RKO (cell line): Measurements from ENCODE around the gene KCNMA1.

Experiments
- DNase-seq: peaks from one replicate; pipeline ENCODE4 v3.0.0-alpha.2; 2016; ENCODE audit warnings: low spot score

KCNMA1 gene

DNA sequence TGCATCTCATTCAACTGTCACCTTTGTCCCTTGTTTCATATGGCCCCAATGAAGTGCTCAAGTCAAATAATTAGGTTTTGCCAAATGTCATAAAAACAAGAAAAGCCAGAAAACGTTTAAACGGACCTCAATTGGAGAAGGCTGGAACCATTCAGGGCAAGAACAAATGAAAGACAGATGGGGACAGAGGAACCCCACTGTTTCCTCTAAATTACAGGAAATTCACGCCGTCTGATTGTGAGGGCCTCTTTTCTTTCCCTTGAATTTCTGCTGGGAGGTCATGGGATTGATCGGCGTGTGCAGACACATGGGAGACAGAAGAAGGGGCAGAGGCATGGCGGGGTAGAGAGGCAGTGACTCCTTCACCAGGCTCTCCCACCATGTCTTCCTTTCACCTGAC is 656.4 kb downstream of the KCNMA1 start:
- DNase-seq, result no peak

DNA sequence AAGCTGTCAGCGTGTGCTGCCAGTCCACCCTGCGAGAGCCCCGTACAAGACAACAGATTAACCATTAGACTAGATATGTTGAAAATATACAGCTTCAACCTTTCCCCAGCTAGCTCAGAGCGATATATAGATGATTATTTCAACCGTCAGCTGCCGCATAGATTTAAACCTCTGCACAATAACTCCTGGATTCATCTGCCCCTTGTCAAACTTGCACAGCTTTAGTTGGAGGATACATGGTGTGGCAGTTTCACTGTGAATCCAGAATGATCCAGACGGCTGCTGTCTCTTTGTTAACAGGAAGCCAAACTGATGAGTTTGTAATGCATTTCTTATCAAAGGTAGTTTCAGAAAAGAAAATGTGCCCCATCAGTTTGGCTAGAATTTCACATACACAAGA is 659.7 kb downstream of the KCNMA1 start:
- DNase-seq, result no peak

DNA sequence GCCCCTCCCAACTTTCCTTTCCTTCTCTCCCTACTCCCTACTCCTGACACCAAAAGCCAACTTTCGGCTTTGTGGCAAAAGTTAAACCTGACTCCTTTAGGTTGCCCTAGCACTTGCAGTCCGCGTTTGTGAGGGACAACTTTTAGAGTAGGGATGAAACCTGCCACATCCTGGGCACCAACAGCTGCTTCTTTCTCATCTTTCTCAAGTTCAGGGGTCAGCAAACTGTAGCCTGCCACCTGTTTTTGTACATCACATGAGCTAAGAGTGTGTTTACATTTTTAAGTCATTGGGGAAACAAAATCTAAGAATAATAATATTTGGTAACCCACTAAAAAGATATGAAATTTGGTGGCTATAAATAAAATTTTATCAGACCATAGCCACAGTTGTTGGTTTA is 660.6 kb downstream of the KCNMA1 start:
- no peak for DNase-seq

DNA sequence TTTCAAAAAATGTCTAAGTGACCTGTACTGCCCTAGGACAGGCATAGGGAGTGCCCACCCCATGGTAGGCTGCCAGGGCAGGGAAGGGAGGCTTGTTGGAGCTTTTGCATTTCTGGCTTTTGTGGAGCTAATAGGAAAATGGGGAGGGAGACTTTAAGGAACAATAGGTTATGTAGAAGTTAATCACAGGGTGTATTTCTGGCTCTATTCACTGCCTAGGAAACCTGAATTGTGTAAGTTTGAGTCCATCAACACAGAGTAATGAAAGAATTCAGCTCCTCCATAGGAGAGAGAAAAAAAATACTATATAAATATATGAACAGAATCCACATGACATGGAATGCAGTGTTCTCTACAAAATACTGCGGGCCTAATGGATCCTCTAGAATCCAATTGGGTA is 661.5 kb downstream of the KCNMA1 start:
- no peak for DNase-seq

DNA sequence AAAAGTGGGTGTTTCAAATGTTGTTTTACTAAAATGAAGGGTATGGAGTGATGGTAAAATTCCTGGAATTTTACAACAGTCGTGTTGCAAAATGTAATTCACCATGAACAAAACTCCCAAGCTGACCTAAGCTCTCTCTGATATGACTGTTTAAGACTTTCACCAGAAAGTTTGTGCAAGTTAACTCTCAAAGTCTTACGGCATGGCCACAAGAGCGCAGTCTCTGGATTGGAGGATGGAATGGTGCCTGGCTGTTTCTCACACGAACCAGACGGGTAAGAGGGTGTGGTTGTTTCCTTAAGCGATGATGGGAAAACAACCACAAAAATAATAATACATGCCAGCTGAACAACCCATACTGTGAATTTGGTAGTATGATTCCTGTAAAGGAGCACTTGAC is 662.5 kb downstream of the KCNMA1 start:
- DNase-seq, result no peak

DNA sequence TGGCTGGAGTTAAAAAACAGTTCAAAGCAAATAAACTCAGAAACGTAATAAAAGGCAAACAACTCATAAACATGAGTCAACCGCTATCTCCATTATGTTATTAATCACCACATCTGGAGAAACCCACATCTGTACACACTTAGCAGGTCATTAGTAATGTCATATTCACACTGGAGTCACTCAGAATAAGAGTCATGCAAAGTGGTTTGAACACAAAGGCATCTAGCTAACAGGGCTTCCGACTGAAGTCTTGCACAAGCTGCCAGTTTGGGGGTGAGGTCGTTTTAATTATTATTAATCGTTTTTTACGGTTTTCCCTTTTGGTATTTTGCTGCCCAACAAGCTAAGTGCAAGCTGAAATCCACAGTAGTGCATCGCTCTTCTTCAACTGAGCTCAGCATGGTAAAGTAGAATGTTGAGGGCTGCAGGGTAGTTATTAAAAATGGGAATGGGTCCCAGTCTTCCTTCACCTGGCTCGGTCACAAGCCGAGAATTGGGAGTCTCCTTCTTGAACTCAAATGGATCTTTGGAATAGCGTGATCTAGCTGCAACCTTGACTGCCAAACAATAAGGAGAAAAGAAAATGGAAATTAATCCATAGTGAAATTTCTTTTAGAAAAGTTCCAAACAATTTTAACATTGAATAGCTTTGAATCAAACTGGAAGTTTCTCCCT is 663.5 kb downstream of the KCNMA1 start:
- DNase-seq, result peak; percentile 69

DNA sequence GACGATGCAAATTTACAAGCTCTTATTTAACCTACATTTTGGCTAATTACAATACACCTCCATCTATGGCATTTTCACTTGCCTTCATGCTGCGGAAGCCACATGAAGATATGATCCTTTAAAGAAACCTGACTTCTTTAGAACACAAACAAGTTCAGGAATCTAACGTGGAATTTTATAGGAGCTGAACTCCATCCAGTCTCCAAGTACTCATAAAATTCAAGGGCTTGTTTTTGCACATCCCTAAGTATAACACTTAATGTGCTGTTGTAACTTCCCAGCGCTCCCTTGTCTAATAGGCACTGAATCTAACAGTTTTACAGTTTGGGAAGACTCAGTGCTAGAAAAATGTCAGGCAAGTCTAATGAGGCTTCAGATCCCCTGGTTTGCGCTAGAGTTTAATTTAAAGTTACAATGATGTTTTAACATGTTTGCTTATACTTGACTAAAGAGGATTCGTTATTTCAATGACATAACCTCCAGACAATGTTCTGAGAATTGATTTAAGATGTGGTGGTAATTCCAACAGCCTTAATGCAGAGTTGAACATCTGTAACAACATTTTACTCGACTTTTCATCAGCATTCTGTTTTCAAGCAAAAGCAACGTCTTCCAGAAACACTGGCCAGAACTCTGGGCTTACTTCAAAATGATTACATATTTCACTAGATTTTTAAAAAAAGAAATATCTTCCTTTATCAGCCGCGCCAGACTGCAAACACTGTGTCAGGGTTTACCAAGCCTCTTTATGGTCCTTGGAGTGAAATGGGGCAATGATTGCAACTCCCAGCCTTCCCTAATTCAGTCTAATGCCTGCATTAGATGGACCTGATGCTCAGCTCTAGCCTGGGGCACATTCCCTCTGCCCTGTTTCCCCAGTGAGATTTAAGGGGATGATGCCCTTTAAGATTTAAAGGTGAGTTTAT is 664.3 kb downstream of the KCNMA1 start:
- DNase-seq, result no peak

DNA sequence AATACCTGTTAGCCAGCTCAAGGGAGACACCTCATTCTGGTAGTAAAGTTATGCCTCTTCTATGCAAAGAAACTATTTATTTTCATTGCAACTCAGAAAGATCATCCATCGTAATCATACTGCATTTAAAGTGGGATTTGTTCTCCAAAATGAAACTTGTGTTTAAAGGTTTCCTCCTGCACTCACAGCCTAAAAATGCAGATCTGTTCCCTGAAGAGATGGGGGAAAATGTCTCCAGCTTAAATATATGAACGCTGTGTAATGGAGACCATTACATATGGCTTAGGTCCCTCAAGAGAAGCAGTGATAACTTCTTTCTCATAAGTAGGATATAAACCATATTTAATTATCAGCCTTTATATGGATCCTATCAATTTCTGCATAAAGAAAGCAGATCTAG is 665.1 kb downstream of the KCNMA1 start:
- no peak for DNase-seq

DNA sequence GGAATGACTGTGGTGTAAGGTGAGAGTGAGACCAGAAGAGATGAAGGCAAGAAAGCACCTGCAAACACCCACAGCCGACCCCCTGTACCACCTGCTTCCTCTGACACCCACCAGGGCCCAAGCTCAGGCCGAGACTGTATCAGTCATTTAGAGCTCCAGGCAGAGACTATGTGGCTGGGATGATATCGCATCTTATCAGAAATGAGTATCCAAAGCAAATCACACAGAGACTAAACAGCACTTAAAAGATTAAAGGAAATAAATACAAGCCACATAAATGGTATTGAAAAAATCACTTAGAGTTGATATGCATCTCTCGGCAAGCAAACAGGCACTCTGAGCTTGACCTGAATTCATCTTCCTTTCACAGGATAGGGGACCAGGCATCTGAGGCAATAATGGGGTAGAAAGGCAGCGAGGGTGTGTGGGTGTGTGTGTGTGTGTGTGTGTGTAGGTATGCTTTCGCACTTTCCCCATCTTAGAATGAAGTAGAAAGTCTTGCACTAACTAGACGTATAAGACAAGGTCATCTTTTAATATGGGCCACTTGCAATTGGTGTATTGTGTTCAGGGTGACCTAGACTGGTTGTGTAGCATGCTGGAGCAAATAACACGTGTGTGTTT is 665.9 kb downstream of the KCNMA1 start:
- no peak for DNase-seq

DNA sequence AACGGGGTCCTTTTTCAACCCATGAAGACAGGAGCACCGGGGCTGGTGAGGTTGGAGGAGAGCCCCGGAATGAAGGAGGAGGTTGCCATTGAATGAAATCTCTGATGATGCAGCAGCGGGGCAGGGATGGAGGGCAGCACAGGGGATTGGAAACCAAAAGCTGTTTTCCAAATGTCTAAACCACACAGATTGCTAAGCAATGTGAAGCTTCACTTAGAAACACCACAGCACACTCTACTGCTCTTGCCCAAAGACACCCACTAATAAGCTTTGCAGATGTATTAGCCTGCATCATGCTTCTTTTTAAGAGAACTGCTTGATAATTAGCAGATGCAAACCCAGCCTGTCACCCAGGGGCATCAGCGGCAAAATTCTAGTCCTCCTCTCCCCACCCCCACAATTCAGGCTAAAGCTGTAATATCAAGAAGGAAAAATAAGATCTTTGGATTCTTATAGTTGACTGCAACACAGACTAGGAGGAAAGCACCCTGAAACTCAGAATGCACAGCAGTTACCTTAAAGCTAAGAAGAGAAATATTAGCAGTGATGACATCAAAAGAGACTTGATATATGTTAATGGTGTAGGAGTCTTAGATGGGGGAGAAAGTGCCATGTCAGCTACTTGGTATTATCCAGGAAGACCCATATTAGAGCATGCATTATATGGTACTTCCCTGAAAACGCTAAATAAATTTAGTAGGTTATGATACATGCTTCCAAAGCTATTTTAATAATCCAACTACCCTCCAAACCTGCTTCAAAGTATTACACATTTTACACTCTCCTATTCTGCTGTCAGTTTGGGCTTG is 666.7 kb downstream of the KCNMA1 start:
- no peak for DNase-seq

DNA sequence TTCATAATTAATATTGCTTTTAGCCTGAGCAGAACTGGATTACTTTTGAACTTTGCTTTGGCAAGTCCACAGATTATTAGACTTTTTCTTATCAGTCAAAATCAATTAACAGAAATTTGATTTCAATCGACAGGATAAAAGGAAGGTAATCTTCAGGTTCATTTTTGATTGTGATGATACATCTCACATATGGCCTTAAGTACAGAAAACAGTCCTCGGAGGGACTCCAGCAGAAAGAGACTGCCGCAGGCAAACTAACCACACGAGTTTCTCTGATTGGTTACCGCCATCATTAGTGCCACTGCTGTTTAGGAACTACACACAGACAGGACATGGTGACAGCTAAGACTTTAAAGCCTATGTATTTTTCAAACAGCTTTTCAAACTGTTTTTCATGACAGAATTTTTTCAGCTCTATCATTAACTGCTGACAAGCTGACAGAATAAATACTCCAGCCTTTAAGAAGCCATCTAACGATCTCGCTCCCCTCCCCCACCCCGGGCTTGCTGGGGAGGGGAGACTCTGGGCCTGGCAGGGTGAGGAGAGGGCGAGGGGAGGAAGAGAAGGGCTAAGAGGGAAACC is 668.2 kb downstream of the KCNMA1 start:
- DNase-seq, result no peak

DNA sequence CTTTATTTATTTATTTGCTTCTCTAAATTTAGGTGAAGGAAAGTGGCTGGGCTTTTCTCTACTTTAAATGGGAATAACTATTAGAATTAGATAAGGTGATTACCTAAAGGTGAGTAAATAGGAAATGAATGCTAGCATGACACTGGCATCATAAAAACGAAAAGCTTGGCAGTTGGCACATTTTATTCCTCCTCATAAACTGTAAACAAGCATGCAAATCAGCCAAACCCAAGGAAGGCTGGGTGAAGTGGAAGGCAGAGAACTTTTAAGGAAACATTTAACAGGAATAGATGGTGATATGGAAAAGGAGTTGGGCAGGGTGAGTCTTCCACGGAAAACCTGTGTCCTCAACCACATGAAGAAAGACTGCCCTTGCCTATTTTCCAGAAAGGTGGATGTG is 669.1 kb downstream of the KCNMA1 start:
- no peak for DNase-seq

DNA sequence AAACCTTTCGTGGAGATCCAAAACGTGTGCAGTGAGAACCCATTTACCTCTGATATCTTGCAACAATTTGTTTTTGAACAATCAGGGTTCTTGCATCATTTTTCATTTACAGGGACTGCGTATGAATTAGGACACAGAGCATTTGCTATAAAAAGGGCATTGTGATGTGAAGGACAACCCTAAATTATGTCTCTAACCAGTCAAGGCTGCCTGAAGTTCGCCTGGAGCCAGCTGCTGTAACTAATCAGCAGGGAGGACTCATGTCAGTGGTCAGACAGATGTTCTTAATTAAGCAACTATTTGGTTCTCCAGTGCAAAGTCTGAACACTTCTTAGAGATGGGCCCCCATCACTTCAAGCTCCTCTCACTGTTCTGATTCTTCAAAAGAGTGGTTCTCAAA is 674.8 kb downstream of the KCNMA1 start:
- no peak for DNase-seq

DNA sequence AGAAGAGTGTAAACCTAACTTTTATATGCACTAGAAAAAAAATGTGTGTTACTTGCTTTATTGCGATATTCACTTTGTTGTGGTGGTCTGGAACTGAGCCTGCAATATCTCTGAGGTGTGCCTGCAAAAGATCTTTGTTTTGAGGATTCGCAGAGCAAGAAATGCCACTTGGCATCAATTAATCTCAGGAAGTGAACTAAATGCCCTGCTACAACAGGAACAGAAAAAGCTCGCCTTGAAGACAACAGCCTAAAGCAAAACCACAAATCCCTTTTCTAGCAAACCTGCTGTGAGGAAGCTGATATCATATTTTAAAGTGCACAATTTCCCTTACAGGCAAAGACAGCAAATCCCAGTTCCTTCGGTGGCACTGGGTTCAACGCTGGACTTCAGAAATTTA is 675.8 kb downstream of the KCNMA1 start:
- DNase-seq, result no peak

DNA sequence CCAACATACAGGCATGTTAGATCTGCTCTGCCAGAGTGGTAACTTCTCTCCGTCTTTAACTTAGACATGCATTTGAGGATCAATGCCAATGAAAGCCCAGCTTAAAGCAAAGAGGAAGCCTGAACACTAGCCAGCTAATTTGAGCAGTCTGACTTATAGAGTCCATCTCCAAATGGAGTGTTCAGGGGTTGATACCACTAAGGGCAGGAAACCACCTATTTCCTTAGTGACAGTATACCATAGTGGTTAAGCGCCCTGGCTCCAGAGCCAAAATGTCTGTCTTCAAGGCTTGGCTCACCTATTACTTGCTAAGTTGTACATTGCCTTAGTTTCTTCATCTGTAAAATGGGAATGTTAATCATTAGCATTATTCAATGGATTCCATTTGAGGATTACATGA is 678.5 kb downstream of the KCNMA1 start:
- no peak for DNase-seq

DNA sequence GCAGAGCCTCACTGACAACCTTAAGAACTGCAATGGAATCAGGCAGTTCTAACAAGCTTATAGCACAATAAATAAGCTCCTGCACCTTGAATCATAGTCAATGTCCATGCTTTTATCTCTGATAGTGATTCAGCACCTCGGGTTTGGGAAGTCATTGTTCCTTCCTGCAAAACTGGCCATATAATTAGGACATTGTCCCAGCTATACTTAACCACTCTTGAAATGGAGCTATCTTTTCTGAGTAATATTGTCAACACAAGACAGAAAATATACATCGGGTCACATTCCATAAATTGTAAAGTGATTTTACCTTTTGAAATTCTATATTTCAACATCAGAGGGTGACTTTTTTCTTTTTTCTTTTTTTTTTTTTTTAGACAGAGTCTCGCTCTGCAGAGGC is 682.8 kb downstream of the KCNMA1 start:
- no peak for DNase-seq

DNA sequence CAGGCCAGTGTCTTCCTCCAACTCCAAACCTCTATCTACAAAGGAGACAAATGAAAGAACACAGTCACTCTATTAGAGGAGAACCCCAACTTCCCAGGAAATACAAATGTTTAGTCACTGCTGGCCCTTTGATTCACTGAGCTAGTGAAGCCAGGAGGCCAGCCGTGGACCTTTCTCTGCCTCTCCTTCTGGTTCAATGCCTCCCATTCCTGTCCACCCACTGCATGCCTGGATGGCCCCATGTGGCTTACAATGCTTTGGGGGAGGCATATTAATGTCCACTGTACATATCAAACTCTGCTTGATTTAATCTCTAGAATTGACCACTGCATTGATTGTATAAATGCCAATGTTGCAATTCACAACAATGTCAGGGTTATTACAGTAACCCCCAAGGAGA is 687.3 kb downstream of the KCNMA1 start:
- no peak for DNase-seq

DNA sequence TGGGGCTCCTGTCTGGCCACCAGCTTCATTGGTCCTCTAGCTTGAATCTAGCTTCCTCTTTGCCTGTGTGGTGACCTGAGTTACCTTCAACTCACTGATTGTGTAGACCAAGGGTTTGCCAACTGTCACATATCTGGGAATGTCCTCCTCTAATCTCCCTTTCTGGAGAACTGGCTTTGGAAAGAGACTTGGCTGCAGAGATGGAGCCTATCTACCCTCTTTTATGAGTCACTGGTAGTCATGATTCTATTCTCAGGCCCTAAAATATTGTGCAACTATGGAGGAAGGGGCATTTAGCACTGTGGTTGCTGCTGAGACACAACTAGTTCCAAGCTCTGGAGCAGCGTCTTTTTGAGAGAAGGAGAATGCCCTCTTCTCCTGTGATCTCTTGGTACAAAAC is 691.3 kb downstream of the KCNMA1 start:
- no peak for DNase-seq

DNA sequence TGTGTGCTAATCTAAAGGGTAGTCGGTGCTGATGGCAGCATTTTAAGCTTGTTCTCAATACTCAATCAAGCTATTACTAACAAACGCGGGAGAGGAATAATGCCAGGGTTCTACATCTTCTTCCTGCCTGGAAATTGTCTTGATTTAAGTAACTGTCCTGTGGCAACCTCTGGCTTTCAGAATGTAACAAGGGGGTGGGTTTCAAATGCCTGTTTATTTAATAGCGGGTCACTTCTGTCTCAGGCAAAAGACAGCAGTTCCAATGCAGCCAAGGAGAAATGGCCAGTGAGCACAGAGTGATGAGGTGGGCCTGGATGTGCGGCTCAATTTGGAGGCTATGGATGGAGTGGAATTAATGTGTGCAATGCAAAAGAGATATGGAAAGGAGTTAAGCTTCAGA is 692.4 kb downstream of the KCNMA1 start:
- DNase-seq, result no peak

DNA sequence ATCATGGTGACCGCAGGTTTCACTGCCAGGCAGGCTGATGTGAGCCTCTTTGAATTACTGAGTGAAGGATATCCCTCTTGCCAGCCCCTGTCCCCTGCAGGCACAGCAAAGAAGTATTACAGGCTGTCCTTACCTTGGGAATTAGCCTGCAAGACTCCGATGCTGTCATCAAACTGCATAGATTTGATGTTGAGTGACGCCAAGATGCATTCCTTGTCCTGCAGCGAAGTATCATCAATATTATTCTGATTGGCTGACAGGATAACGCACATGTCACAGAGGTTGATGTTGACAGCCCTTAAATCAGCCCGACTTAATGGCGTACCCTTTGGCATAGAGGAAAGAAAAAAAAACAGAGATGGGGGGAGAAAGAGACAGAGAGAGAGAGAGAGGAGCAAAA is 693.0 kb downstream of the KCNMA1 start:
- no peak for DNase-seq

DNA sequence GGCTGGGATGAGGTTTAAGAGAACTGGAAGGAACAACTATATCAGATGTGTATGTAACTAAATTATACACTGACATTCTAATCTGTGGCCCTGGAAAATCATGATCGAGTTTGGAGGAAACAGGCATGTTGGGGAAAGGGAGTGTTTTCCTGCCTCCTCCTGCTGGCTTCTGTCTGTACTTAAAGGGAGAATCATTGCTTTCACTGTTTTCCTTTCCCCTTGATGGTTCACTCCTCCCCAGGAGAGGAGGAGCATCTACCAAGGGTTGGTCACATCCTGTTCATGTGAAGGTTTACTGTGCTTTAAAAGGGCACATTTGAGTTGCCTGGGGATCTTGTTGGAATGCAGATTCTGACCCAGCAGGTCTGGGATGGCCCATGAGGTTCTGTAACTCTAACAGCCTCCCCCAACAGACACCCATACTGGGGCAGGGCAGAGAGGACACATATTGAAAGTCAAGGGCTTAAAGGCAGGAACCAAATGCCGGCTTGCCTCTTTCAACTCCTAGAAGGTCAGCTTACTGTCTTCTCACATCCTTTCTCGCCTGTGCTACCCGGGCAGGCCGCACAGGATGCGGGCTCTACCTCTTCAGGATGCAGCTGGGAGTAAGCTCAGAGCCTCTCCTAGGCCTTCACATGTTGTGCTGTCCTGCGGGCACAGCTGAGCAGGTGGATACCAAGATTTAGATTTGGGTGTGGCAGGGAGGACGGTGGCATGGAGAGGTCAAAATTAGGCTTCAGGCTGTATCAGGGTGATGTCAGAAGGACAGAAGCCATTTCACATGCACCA is 694.8 kb downstream of the KCNMA1 start:
- no peak for DNase-seq
